Endometrial microvascular endothelial cells (primary cell): ENCODE measurements around the gene DDX1. TPM values are rescaled to one million over a fixed set of nuclear protein-coding genes. Genes with fewer than 3 reads are reported as not detected.

ENCODE experiments used
- in situ Hi-C: cut with HindIII; loops from 2 replicates; pipeline ENCODE4 v1.10.0; 2017; ENCODE audit warnings: low sequenced_read_pairs, low pct_unique_long_range_greater_than_20kb; ENCODE audit errors: inconsistent ontology term
- total RNA-seq: library from RNA; depleted of rRNA; stranded (reverse); fragments of >200 nt; gene quantifications from one replicate; pipeline ENCODE4 v1.2.3, GENCODE V29; 2015; ENCODE audit errors: inconsistent ontology term

DDX1 gene
- total RNA-seq, 1 donor from 2014 or later: 81.7 TPM

- in situ Hi-C loops: no loop called here
Observed at GRCh38 chr2:15561574-15562344, 29.9 kb upstream of the DDX1 start.

GRCh38 chr2:15562354-15563031 is 29.2 kb upstream of the DDX1 start:
- in situ Hi-C loops: no loop called here

GRCh38 chr2:15563227-15564100 is 28.2 kb upstream of the DDX1 start:
- in situ Hi-C loops: no loop called here

GRCh38 chr2:15565392-15565791 is 26.3 kb upstream of the DDX1 start:
- in situ Hi-C loops: no loop called here

- in situ Hi-C loops: no loop called here
Observed at GRCh38 chr2:15565994-15566671, 25.5 kb upstream of the DDX1 start.

- in situ Hi-C loops: no loop called here
Observed at GRCh38 chr2:15566912-15567311, 24.8 kb upstream of the DDX1 start.

- in situ Hi-C loops: no loop called here
Observed at GRCh38 chr2:15568874-15569273, 22.8 kb upstream of the DDX1 start.

- in situ Hi-C loops: no loop called here
Observed at GRCh38 chr2:15570104-15570503, 21.6 kb upstream of the DDX1 start.

GRCh38 chr2:15571729-15572128 is 19.9 kb upstream of the DDX1 start:
- in situ Hi-C loops: no loop called here

- in situ Hi-C loops: no loop called here
Observed at GRCh38 chr2:15577071-15577735, 14.5 kb upstream of the DDX1 start.

GRCh38 chr2:15579641-15580040 is 12.0 kb upstream of the DDX1 start:
- in situ Hi-C loops: no loop called here

GRCh38 chr2:15580451-15580850 is 11.2 kb upstream of the DDX1 start:
- in situ Hi-C loops: no loop called here

GRCh38 chr2:15582710-15583357 is 8.8 kb upstream of the DDX1 start:
- in situ Hi-C loops: no loop called here

GRCh38 chr2:15583826-15584225 is 7.8 kb upstream of the DDX1 start:
- in situ Hi-C loops: no loop called here

GRCh38 chr2:15584316-15584715 is 7.4 kb upstream of the DDX1 start:
- in situ Hi-C loops: no loop called here

GRCh38 chr2:15584767-15585469 is 6.8 kb upstream of the DDX1 start:
- in situ Hi-C loops: no loop called here

- in situ Hi-C loops: no loop called here
Observed at GRCh38 chr2:15588329-15588919, 3.2 kb upstream of the DDX1 start.
